ENCODE measurements around the gene CDT1.

Gene CDT1

DNA sequence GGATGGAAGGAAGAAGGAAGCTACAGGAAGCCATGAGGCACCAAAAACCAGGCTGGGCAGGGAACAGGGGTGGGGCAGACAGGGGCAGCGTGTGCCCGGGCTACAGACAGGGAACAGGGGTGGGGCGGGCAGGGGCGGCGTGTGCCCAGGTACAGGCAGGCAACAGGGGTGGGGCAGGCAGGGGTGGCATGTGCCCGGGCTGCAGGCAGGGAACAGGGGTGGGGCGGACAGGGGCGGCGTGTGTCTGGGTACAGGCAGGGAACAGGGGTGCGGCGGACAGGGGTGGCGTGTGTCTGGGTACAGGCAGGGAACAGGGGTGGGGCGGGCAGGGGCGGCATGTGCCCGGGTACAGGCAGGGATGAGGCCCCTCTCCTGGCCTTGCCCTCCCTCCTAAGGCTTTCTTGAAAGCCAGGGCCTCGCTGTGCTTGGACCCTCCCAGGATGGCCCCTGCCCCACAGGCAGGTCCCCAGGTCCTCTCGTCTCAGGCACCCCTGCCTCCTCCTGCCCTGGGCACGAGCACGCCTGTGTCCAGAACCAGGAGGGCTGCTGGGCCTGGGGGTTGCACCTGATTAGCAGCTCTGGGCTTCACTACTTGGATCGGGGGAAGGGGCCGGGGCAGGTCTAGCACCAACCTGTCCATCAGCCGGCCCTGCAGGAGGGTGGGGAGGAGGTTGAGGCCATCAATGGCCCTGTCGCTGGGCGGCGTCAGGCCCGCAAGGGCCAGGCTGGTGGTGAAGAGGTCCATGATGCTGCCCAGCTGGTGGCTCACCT, 22.7 kb downstream of the CDT1 start:
- Histone ChIP-seq H3K79me2 (no peaks in the 10 kb centered on the region), H2AFZ (no peak overlapping the region), H3K27me3 (ENCODE audit: control insufficient read depth, insufficient read depth, low read length) (no peaks in the 10 kb centered on the region), H3K27ac (no peak overlapping the region), H3K4me1 (no peaks in the 10 kb centered on the region), H3K36me3 (ENCODE audit: control insufficient read depth, insufficient read depth, low read length) (no peaks in the 10 kb centered on the region), H3K4me2 (ENCODE audit: low read length) (no peak overlapping the region), H3K9ac (no peak overlapping the region), H3K9me3 (ENCODE audit: control insufficient read depth, low read length) (no peaks in the 10 kb centered on the region), H3K4me3 (ENCODE audit: low read depth, low read length) (no peak overlapping the region)
- TF ChIP-seq, protein P1, sequence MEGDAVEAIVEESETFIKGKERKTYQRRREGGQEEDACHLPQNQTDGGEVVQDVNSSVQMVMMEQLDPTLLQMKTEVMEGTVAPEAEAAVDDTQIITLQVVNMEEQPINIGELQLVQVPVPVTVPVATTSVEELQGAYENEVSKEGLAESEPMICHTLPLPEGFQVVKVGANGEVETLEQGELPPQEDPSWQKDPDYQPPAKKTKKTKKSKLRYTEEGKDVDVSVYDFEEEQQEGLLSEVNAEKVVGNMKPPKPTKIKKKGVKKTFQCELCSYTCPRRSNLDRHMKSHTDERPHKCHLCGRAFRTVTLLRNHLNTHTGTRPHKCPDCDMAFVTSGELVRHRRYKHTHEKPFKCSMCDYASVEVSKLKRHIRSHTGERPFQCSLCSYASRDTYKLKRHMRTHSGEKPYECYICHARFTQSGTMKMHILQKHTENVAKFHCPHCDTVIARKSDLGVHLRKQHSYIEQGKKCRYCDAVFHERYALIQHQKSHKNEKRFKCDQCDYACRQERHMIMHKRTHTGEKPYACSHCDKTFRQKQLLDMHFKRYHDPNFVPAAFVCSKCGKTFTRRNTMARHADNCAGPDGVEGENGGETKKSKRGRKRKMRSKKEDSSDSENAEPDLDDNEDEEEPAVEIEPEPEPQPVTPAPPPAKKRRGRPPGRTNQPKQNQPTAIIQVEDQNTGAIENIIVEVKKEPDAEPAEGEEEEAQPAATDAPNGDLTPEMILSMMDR (IDR thresholded peaks at IDR 0.05) = no peak

DNA sequence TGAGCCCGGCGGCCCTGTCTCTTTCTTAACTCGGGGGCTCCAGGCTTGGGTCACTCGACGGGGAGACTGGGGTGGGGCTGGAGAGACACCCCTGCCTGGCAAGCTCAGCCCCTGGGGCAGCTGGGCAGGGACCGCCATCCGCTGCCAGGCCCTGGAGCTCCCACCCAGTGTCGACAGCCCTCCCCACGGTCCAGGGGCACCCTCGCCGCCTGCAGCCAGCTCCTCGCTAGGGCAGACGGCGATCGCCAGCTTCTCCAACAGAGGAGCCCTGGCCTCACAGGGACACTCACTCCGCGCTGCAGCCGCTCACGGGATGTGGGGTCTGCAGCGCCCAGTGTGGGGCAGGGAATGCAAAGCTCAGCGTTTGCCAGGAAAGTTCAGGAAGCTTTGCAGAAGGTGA, 24.1 kb downstream of the CDT1 start:
- no peak overlapping the region for H3K9ac ChIP-seq
- H3K4me2 ChIP-seq (ENCODE audit: low read length) = no peak overlapping the region
- H3K27me3 ChIP-seq (ENCODE audit: control insufficient read depth, insufficient read depth, low read length) = no peaks in the 10 kb centered on the region
- no peak overlapping the region for H3K4me3 ChIP-seq (ENCODE audit: low read depth, low read length)
- TF ChIP-seq, protein P1 (IDR thresholded peaks at IDR 0.05) = no peak
- no peak overlapping the region for H2AFZ ChIP-seq
- H3K27ac ChIP-seq = no peak overlapping the region
- no peaks in the 10 kb centered on the region for H3K79me2 ChIP-seq
- H3K9me3 ChIP-seq (ENCODE audit: control insufficient read depth, low read length) = no peaks in the 10 kb centered on the region
- no peaks in the 10 kb centered on the region for H3K4me1 ChIP-seq
- no peaks in the 10 kb centered on the region for H3K36me3 ChIP-seq (ENCODE audit: control insufficient read depth, insufficient read depth, low read length)

DNA sequence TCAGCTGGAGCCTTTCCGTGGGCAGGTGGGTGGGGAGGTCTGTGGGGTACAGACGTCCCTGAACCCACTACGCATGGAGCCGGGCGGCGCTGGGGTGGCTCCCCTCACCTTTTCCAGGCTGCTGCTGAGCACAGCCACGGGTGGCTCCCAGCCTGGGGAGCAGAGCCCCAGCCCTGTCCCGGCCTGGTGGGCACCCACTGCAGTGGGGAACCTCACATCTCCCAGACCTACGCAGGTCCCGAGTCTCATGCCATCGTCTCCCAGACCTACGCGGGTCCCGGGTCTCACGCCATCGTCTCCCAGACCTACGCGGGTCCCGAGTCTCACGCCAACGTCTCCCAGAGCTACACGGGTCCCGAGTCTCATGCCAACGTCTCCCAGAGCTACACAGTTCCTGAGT, 25.1 kb downstream of the CDT1 start:
- TF ChIP-seq, protein P1 (IDR thresholded peaks at IDR 0.05) = no peak
- Histone ChIP-seq H3K27me3 (ENCODE audit: control insufficient read depth, insufficient read depth, low read length) (no peaks in the 10 kb centered on the region), H3K27ac (no peak overlapping the region), H3K36me3 (ENCODE audit: control insufficient read depth, insufficient read depth, low read length) (no peaks in the 10 kb centered on the region), H3K4me2 (ENCODE audit: low read length) (no peak overlapping the region), H3K9me3 (ENCODE audit: control insufficient read depth, low read length) (no peaks in the 10 kb centered on the region), H3K4me1 (no peaks in the 10 kb centered on the region), H3K79me2 (no peaks in the 10 kb centered on the region), H3K4me3 (ENCODE audit: low read depth, low read length) (no peak overlapping the region), H2AFZ (no peak overlapping the region), H3K9ac (no peak overlapping the region)

DNA sequence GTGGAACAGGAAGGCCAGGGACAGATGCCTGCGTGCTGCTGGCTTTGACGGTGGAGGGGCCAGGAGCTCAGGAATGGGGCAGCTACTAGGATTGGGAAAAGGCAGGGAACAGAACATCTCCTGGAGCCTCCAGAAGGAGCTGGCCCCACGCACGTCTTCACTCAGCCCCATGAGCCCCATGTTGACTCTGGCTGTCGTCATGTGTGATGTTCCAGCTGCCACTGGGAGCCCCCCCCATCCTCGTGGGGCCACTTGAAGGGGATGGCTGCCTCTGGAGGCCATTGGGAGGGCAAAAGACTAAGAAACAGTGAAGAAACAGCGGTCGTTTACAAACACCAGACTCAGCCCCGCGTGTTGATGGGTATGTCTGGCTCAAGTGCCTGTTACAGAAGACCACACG, 26.7 kb downstream of the CDT1 start:
- Histone ChIP-seq H3K36me3 (ENCODE audit: control insufficient read depth, insufficient read depth, low read length) (no peaks in the 10 kb centered on the region), H2AFZ (no peak overlapping the region), H3K9me3 (ENCODE audit: control insufficient read depth, low read length) (no peaks in the 10 kb centered on the region)

More for the DNA sequence above, 26.7 kb downstream of the CDT1 start:
- TF ChIP-seq, protein P1 (IDR thresholded peaks at IDR 0.05) = no peak
- H3K4me3 ChIP-seq (ENCODE audit: low read depth, low read length) = no peak overlapping the region
- no peaks in the 10 kb centered on the region for H3K4me1 ChIP-seq
- no peak overlapping the region for H3K27ac ChIP-seq
- no peaks in the 10 kb centered on the region for H3K27me3 ChIP-seq (ENCODE audit: control insufficient read depth, insufficient read depth, low read length)
- no peak overlapping the region for H3K9ac ChIP-seq
- no peak overlapping the region for H3K4me2 ChIP-seq (ENCODE audit: low read length)
- no peaks in the 10 kb centered on the region for H3K79me2 ChIP-seq
